OCI-LY3 (cell line): ENCODE results near the gene IMP3.

Source experiments
- H2AFZ ChIP-seq: fragments of 200-600, 300-600 bp; shearing (Covaris generic); 2 replicates; pipeline ENCODE4 v1.6.0; 2014; ENCODE audit warnings: antibody characterized with exemption, low read depth, low read length
- H3K27ac ChIP-seq: fragments of 200-600, 300-600 bp; sonication (generic); 2 replicates; pipeline ENCODE4 v1.5.1; 2014; ENCODE audit warnings: mild to moderate bottlenecking, low read length, moderate library complexity, mixed read lengths
- H3K27me3 ChIP-seq: fragments of 200-600, 300-600 bp; sonication (generic); 2 replicates; pipeline ENCODE4 v1.6.1; 2014; ENCODE audit warnings: low read depth, low read length, mixed read lengths
- H3K36me3 ChIP-seq: fragments of 200-600, 300-600 bp; sonication (generic); replicated peaks from 2 replicates; pipeline ENCODE3; 2014; ENCODE audit warnings: low read depth, low read length, mixed read lengths
- H3K4me1 ChIP-seq: fragments of 300-600, 200-600 bp; sonication (generic); 2 replicates; pipeline ENCODE4 v1.6.1; 2014; ENCODE audit warnings: low read length, mixed read lengths
- H3K4me2 ChIP-seq: fragments of 200-600, 300-600 bp; sonication (generic); 2 replicates; pipeline ENCODE4 v1.6.1; 2014; ENCODE audit warnings: low read length, mixed read lengths
- H3K4me3 ChIP-seq: fragments of 300-600, 200-600 bp; sonication (generic); 2 replicates; pipeline ENCODE4 v1.5.1; 2014; ENCODE audit warnings: antibody characterized with exemption, mild to moderate bottlenecking, low read length, moderate library complexity
- H3K79me2 ChIP-seq: fragments of 300-600, 200-600 bp; shearing (Covaris generic); 2 replicates; pipeline ENCODE4 v1.6.1; 2014; ENCODE audit warnings: mild to moderate bottlenecking, low read length, mixed read lengths
- H3K9ac ChIP-seq: fragments of 300-600, 200-600 bp; shearing (Covaris generic); 2 replicates; pipeline ENCODE4 v1.6.0; 2014; ENCODE audit warnings: mild to moderate bottlenecking, low read length, moderate library complexity
- H3K9me3 ChIP-seq: fragments of 200-600, 300-600 bp; shearing (Covaris generic); 2 replicates; pipeline ENCODE4 v1.6.1; 2014; ENCODE audit warnings: low read length, mixed read lengths; ENCODE audit not compliant: insufficient read depth
- H4K20me1 ChIP-seq: fragments of 200-600, 300-600 bp; sonication (generic); 2 replicates; pipeline ENCODE4 v1.6.1; 2016; ENCODE audit warnings: low read length, mixed read lengths; ENCODE audit not compliant: insufficient read depth
- EZH2phosphoT487 ChIP-seq: fragments of 200-600 bp; shearing (Covaris generic); IDR thresholded peaks from 2 replicates; pipeline ENCODE4 v1.6.1; 2018; ENCODE audit warnings: antibody characterized with exemption, mixed run types, low read depth
- TF ChIP-seq, protein P1 (sequence below): fragments of 200-600, 300-600 bp; sonication (generic); IDR thresholded peaks from 2 replicates; pipeline ENCODE4 v1.5.1; 2014; ENCODE audit warnings: antibody characterized with exemption, low read length, low read depth

IMP3 gene

DNA sequence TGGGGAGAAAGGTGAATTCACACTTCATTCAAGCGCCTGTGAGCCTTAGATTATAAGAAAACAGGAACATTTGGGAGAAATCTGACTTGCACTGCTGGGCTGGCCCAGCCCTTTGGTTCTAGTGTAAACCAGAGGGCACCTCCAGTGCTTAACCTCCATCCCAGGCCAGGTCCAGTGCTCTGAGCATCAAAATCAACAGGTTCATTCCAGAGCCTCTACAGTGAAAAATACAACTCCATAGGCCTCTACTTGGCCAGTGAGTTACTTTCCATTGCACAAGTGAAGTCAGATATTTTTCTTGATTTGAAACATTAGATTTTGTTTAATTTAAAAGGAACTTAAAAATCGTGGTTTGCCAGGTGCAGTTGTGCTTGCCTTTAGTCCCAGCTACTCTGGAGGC is 17.5 kb downstream of the IMP3 start:
- Histone ChIP-seq H3K9me3 (no peaks in the 10 kb centered on the region), H3K4me3 (no peak overlapping the region), H3K4me1 (peaks cover 4% of the 10 kb centered on the region; the same call in 1 of the 2 replicates), H3K36me3 (peaks cover 24% of the 10 kb centered on the region), H4K20me1 (no peaks in the 10 kb centered on the region), H3K27ac (no peak overlapping the region), H3K79me2 (peaks cover 12% of the 10 kb centered on the region; the same call in 1 of the 2 replicates), H3K4me2 (no peak overlapping the region), H3K9ac (no peak overlapping the region), H2AFZ (no peak overlapping the region), H3K27me3 (no peaks in the 10 kb centered on the region)
- TF ChIP-seq, protein P1, sequence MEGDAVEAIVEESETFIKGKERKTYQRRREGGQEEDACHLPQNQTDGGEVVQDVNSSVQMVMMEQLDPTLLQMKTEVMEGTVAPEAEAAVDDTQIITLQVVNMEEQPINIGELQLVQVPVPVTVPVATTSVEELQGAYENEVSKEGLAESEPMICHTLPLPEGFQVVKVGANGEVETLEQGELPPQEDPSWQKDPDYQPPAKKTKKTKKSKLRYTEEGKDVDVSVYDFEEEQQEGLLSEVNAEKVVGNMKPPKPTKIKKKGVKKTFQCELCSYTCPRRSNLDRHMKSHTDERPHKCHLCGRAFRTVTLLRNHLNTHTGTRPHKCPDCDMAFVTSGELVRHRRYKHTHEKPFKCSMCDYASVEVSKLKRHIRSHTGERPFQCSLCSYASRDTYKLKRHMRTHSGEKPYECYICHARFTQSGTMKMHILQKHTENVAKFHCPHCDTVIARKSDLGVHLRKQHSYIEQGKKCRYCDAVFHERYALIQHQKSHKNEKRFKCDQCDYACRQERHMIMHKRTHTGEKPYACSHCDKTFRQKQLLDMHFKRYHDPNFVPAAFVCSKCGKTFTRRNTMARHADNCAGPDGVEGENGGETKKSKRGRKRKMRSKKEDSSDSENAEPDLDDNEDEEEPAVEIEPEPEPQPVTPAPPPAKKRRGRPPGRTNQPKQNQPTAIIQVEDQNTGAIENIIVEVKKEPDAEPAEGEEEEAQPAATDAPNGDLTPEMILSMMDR: no peak
- TF ChIP-seq EZH2phosphoT487: no peak

DNA sequence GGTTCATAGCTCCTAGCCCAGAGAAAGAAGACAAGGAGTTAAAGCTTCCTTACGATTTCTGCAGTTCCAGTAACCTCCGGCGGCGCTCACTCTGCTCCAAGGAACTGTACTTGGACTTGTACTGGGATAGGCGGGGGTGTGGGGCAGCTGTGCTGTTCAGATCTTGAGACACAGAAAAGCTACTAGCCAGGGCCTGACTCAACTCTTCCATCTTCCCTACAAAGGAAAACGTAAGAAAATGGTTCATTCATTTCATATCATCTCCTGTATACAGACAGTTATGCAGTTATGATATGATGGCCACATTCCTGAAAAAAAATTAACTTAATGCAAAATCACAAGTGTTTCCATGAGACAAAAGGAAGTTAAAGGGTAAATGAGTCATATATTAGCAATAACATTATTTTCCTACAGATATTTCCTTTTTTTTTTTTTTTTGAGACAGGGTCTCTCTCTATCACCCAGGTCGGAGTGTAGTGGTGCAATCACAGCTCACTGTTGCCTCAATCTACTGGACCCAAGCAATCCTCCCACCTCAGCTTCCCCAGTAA is 19.1 kb downstream of the IMP3 start:
- TF ChIP-seq EZH2phosphoT487: no peak
- TF ChIP-seq, protein P1: no peak
- Histone ChIP-seq H3K79me2 (peaks cover 12% of the 10 kb centered on the region; the same call in 1 of the 2 replicates), H3K4me1 (no peaks in the 10 kb centered on the region), H3K9me3 (no peaks in the 10 kb centered on the region), H3K9ac (no peak overlapping the region), H3K27me3 (no peaks in the 10 kb centered on the region), H3K27ac (no peak overlapping the region), H2AFZ (no peak overlapping the region), H3K4me3 (no peak overlapping the region), H3K4me2 (no peak overlapping the region), H4K20me1 (no peaks in the 10 kb centered on the region), H3K36me3 (peaks cover 34% of the 10 kb centered on the region)

DNA sequence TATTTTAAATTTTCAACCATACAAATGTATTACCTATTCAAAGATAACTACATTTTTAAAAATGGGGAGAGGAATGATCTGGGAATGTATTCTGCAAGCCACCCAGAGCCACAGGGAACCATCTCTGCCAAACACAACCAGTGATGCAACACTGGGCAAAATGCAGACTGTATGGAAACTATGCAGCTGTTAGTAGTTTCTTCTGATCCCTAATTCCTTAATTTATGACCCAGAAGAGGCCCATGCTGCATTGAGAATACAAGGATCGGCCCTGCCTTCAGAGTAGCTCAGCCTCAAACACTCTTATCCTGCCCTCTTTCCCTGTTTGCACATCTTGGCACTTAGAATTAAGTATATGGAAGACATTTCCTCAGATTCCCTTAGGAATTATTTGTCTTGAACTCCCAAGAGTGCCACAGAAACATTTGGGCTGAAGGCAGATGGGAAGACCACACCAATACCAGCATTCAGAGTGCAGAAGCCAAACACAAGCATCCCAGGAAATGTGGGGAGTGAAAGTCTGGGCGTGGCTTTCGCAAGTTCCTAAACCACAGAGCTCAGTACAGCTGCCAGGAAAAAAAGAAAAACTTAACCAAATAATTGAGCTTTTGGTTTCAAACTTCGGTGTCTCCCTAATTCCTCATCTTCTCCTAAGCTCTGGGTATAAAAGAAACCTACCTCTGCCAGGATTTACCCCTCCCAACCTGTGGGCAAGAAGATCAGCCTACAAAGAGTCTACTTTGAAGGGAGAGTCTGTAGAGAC is 19.8 kb downstream of the IMP3 start:
- peaks cover 36% of the 10 kb centered on the region for H3K36me3 ChIP-seq
- no peaks in the 10 kb centered on the region for H3K4me1 ChIP-seq
- H4K20me1 ChIP-seq: no peaks in the 10 kb centered on the region
- no peak overlapping the region for H3K9ac ChIP-seq
- no peak overlapping the region for H3K4me3 ChIP-seq
- H3K4me2 ChIP-seq: no peak overlapping the region
- peaks cover 10% of the 10 kb centered on the region; the same call in 1 of the 2 replicates for H3K79me2 ChIP-seq
- no peak overlapping the region for H2AFZ ChIP-seq
- H3K27me3 ChIP-seq: no peaks in the 10 kb centered on the region
- TF ChIP-seq, protein P1: no peak
- TF ChIP-seq EZH2phosphoT487: no peak
- H3K27ac ChIP-seq: no peak overlapping the region
- no peaks in the 10 kb centered on the region for H3K9me3 ChIP-seq

DNA sequence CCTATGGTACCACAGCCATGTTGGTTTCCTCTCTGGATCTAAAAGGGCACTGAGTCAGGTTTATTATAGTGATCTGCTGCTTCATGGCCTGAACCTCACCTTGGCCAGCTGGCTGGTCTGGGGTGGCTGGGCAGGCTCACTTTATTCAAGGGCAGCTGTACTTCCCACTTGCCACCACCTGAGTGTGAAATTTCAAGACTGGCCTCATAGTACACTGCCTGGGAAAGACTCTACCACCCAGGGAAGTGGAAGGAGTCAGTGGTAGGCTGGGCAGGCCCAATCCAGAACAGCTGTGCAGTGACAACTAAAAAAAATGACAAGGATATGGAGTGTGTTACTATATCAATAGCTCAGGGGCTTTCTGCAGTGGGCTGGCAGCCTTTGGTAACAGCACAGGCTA is 23.3 kb downstream of the IMP3 start:
- H4K20me1 ChIP-seq: no peaks in the 10 kb centered on the region
- no peak overlapping the region for H3K4me2 ChIP-seq
- H3K4me1 ChIP-seq: no peaks in the 10 kb centered on the region
- no peak overlapping the region for H3K27ac ChIP-seq
- H3K9ac ChIP-seq: no peak overlapping the region
- no peaks in the 10 kb centered on the region for H3K9me3 ChIP-seq
- H3K79me2 ChIP-seq: no peaks in the 10 kb centered on the region
- H2AFZ ChIP-seq: no peak overlapping the region
- H3K27me3 ChIP-seq: no peaks in the 10 kb centered on the region
- no peak for TF ChIP-seq EZH2phosphoT487
- TF ChIP-seq, protein P1: no peak
- peaks cover 48% of the 10 kb centered on the region for H3K36me3 ChIP-seq
- no peak overlapping the region for H3K4me3 ChIP-seq
